ENCODE measurements around the gene OR10H4. TPM values are rescaled to one million over a fixed set of nuclear protein-coding genes. Genes with fewer than 3 reads are reported as not detected.

OR10H4 gene
- total RNA-seq, 1 donor from 2014 or later = not detected

GRCh38 chr19:15905026-15905425, 43.8 kb upstream of the OR10H4 start:
- H3K27ac Mint-ChIP-seq (ENCODE audit: unreplicated experiment) = no peak overlapping the region
- DNase-seq (ENCODE audit: extremely low spot score, unreplicated experiment) = no peak
- H3K4me3 Mint-ChIP-seq (ENCODE audit: unreplicated experiment) = no peak overlapping the region
- TF ChIP-seq, protein P1, sequence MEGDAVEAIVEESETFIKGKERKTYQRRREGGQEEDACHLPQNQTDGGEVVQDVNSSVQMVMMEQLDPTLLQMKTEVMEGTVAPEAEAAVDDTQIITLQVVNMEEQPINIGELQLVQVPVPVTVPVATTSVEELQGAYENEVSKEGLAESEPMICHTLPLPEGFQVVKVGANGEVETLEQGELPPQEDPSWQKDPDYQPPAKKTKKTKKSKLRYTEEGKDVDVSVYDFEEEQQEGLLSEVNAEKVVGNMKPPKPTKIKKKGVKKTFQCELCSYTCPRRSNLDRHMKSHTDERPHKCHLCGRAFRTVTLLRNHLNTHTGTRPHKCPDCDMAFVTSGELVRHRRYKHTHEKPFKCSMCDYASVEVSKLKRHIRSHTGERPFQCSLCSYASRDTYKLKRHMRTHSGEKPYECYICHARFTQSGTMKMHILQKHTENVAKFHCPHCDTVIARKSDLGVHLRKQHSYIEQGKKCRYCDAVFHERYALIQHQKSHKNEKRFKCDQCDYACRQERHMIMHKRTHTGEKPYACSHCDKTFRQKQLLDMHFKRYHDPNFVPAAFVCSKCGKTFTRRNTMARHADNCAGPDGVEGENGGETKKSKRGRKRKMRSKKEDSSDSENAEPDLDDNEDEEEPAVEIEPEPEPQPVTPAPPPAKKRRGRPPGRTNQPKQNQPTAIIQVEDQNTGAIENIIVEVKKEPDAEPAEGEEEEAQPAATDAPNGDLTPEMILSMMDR (IDR thresholded peaks at IDR 0.05) = no peak
- H3K36me3 Mint-ChIP-seq (ENCODE audit: unreplicated experiment) = no peaks in the 10 kb centered on the region
- no peaks in the 10 kb centered on the region for H3K4me1 Mint-ChIP-seq (ENCODE audit: unreplicated experiment)
- H3K9me3 Mint-ChIP-seq (ENCODE audit: unreplicated experiment) = peaks cover 24% of the 10 kb centered on the region
- no peaks in the 10 kb centered on the region for H3K27me3 Mint-ChIP-seq (ENCODE audit: unreplicated experiment)

GRCh38 chr19:15911599-15912235, 37.1 kb upstream of the OR10H4 start:
- H3K9me3 Mint-ChIP-seq (ENCODE audit: unreplicated experiment) = peaks cover 16% of the 10 kb centered on the region
- H3K27ac Mint-ChIP-seq (ENCODE audit: unreplicated experiment) = no peak overlapping the region
- no peaks in the 10 kb centered on the region for H3K27me3 Mint-ChIP-seq (ENCODE audit: unreplicated experiment)
- TF ChIP-seq, protein P1 (IDR thresholded peaks at IDR 0.05) = no peak
- H3K36me3 Mint-ChIP-seq (ENCODE audit: unreplicated experiment) = no peaks in the 10 kb centered on the region
- no peak overlapping the region for H3K4me3 Mint-ChIP-seq (ENCODE audit: unreplicated experiment)
- DNase-seq (ENCODE audit: extremely low spot score, unreplicated experiment) = peak; percentile 79
- H3K4me1 Mint-ChIP-seq (ENCODE audit: unreplicated experiment) = no peaks in the 10 kb centered on the region

DNA sequence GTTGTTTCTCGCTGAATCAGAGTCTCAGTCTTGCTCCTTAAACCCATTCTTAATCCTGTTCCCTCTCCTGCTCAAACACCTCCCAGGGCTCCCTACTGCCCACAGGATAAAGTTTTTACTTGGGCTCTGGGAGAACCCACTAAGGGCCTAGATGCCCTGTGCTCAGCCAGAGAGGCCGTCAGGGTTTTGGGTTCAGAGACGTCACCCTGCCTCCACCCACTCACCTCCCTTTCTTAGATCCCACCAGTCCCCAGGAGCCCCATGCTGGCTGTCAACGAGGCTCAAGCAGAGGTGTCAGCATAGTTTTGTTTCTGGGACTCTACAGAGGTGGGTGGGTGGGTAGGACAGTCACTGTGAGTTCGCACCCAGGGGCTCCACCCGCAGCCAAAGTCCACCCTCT, 35.4 kb upstream of the OR10H4 start:
- Mint-ChIP-seq H3K4me1 (ENCODE audit: unreplicated experiment) (no peaks in the 10 kb centered on the region), H3K27ac (ENCODE audit: unreplicated experiment) (no peak overlapping the region), H3K27me3 (ENCODE audit: unreplicated experiment) (no peaks in the 10 kb centered on the region), H3K36me3 (ENCODE audit: unreplicated experiment) (no peaks in the 10 kb centered on the region), H3K9me3 (ENCODE audit: unreplicated experiment) (peaks cover 18% of the 10 kb centered on the region), H3K4me3 (ENCODE audit: unreplicated experiment) (no peak overlapping the region)
- peak; percentile 63 for DNase-seq (ENCODE audit: extremely low spot score, unreplicated experiment)
- TF ChIP-seq, protein P1 (IDR thresholded peaks at IDR 0.05) = no peak

GRCh38 chr19:15913830-15914229, 35.0 kb upstream of the OR10H4 start:
- Mint-ChIP-seq H3K36me3 (ENCODE audit: unreplicated experiment) (no peaks in the 10 kb centered on the region), H3K27ac (ENCODE audit: unreplicated experiment) (no peak overlapping the region), H3K9me3 (ENCODE audit: unreplicated experiment) (peaks cover 18% of the 10 kb centered on the region), H3K4me3 (ENCODE audit: unreplicated experiment) (no peak overlapping the region), H3K27me3 (ENCODE audit: unreplicated experiment) (no peaks in the 10 kb centered on the region), H3K4me1 (ENCODE audit: unreplicated experiment) (no peaks in the 10 kb centered on the region)
- TF ChIP-seq, protein P1 (IDR thresholded peaks at IDR 0.05) = no peak
- peak; percentile 67 for DNase-seq (ENCODE audit: extremely low spot score, unreplicated experiment)

GRCh38 chr19:15915109-15915508, 33.7 kb upstream of the OR10H4 start:
- Mint-ChIP-seq H3K4me3 (ENCODE audit: unreplicated experiment) (no peak overlapping the region), H3K27ac (ENCODE audit: unreplicated experiment) (no peak overlapping the region), H3K27me3 (ENCODE audit: unreplicated experiment) (no peaks in the 10 kb centered on the region), H3K36me3 (ENCODE audit: unreplicated experiment) (no peaks in the 10 kb centered on the region), H3K4me1 (ENCODE audit: unreplicated experiment) (no peaks in the 10 kb centered on the region), H3K9me3 (ENCODE audit: unreplicated experiment) (peaks cover 18% of the 10 kb centered on the region)
- TF ChIP-seq, protein P1 (IDR thresholded peaks at IDR 0.05) = no peak
- no peak for DNase-seq (ENCODE audit: extremely low spot score, unreplicated experiment)
